Kidney epithelial cell (primary cell): ENCODE results near the gene PSTPIP1. TPM values are rescaled to one million over a fixed set of nuclear protein-coding genes. Genes with fewer than 3 reads are reported as not detected.

Experiments used
- DNase-seq: peaks from one replicate; pipeline ENCODE4 v3.0.0-alpha.2; 2010; ENCODE audit warnings: low read depth
- H3K27me3 ChIP-seq: 2 replicates; pipeline ENCODE4 v1.6.0; 2011; ENCODE audit warnings: low read length; ENCODE audit not compliant: control insufficient read depth, insufficient read depth
- H3K36me3 ChIP-seq: 2 replicates; pipeline ENCODE4 v1.5.1; 2011; ENCODE audit warnings: low read length; ENCODE audit not compliant: control insufficient read depth, insufficient read depth
- H3K4me3 ChIP-seq: 2 replicates; pipeline ENCODE4 v1.5.1; 2011; ENCODE audit warnings: low read depth, mild to moderate bottlenecking, control low read depth, low read length
- total RNA-seq: library from RNA; depleted of rRNA; stranded (reverse); fragments of >200 nt; gene quantifications from 2 replicates; pipeline ENCODE4 v1.2.3, GENCODE V29; 2015
- TF ChIP-seq, protein P1 (sequence below): IDR thresholded peaks from 2 replicates; pipeline ENCODE4 v1.5.1; 2011; ENCODE audit warnings: mild to moderate bottlenecking, moderate library complexity, low read length, control low read depth, inconsistent platforms; ENCODE audit not compliant: insufficient read depth, poor library complexity, severe bottlenecking

The PSTPIP1 gene
- total RNA-seq, 1 donor from 2014 or later, result not detected

DNA sequence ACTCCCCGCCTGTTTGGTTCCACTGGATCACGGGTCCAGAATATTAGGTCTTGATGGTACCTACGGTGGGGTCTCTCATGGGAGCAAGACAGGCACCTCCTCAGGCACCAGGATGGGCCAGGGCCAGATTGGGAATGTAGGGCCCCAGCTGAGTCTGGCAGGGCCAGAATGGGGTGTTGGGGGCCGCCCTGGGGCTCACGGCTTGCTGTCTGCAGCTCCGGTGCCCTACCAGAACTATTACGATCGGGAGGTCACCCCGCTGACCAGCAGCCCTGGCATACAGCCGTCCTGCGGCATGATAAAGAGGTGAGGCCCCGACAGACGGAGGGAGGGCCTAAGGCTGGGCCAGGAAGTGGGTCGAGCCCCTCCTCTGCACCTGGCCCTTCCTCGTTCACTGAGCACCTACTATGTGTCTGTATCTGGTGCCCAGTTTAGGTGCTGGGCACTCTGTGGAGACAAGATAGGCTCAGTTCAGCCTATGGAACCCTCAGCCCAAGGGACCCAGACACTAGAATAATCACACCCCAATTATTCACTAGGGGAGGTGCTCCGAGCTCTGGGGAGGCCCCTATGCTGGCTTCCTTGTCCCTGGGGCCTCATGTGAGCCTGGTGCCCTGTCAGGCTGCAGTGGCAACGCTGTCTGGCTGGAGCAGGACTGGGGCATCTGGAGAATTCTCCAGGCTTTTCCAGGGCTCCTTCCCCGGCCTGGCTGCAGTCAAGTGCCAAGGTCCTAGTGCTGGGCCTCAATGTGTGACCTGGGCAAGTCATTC lies 37.9 kb downstream of the PSTPIP1 start:
- H3K36me3 ChIP-seq, result no peaks in the 10 kb centered on the region
- DNase-seq, result no peak
- H3K27me3 ChIP-seq, result peaks cover 2% of the 10 kb centered on the region
- TF ChIP-seq, protein P1, sequence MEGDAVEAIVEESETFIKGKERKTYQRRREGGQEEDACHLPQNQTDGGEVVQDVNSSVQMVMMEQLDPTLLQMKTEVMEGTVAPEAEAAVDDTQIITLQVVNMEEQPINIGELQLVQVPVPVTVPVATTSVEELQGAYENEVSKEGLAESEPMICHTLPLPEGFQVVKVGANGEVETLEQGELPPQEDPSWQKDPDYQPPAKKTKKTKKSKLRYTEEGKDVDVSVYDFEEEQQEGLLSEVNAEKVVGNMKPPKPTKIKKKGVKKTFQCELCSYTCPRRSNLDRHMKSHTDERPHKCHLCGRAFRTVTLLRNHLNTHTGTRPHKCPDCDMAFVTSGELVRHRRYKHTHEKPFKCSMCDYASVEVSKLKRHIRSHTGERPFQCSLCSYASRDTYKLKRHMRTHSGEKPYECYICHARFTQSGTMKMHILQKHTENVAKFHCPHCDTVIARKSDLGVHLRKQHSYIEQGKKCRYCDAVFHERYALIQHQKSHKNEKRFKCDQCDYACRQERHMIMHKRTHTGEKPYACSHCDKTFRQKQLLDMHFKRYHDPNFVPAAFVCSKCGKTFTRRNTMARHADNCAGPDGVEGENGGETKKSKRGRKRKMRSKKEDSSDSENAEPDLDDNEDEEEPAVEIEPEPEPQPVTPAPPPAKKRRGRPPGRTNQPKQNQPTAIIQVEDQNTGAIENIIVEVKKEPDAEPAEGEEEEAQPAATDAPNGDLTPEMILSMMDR, result no peak
- no peak overlapping the region for H3K4me3 ChIP-seq

DNA sequence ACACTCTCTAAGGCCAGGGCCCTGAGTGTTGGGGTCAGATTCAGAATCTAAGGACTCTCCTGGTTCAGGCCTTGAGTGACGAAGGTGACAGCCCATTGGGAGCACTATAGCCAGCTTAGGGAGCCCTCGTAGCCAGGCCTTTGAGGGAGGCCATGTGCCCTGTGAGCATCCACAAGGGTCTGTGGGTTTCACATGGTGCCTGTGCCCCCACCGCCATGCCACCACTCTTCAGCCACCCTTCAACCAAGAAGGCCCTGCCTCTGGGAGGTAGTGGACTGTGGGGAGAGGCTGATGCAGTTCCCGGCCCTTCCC lies 38.4 kb downstream of the PSTPIP1 start:
- no peak for DNase-seq
- TF ChIP-seq, protein P1, result no peak
- no peak overlapping the region for H3K4me3 ChIP-seq
- no peaks in the 10 kb centered on the region for H3K27me3 ChIP-seq
- H3K36me3 ChIP-seq, result no peaks in the 10 kb centered on the region

DNA sequence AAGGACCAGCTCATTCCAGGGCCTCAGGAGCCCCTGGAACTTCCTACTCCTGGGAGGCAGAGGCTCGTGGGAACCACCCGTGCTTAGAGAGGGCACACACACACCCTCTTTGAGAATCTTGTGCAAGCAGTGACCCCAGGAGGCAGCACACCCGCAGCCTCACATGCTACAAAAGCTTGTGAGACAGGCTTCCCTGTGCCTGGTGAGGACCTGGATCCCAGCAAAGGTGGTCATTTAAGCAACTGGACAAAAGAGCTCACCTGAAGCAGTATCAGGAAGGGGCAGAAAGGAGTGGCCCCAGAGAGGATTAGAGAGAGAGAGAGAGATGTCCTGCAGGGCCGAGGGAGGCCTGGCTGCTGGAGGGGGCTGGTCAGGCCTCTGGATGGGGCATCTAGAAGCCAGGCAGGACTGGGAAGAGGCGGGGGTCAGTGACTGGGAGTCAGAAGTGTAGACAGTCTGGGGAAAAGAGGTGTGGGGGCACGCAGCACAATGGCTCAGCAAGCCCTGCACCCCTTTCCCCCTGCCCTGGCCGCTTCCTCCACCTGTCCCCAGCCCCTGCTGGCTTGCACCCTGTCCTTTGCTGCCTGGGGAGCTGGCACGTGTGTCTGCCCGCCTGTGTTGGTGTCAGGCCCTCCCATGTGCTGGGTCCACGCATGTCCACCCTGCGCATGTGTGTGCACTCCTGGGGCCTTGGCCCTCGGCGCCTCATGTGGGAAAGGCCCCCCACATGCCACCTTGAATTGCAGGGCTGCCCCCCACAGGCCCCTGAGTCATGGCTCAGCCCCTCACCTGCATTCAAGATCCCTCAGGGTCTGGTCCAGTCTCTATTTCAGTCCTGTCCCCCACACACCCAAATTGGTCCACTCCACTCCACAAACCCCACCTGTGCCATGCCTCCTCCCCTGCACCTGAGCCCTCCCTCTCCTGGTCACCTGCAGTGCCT lies 39.1 kb downstream of the PSTPIP1 start:
- no peak overlapping the region for H3K4me3 ChIP-seq
- no peak for DNase-seq

DNA sequence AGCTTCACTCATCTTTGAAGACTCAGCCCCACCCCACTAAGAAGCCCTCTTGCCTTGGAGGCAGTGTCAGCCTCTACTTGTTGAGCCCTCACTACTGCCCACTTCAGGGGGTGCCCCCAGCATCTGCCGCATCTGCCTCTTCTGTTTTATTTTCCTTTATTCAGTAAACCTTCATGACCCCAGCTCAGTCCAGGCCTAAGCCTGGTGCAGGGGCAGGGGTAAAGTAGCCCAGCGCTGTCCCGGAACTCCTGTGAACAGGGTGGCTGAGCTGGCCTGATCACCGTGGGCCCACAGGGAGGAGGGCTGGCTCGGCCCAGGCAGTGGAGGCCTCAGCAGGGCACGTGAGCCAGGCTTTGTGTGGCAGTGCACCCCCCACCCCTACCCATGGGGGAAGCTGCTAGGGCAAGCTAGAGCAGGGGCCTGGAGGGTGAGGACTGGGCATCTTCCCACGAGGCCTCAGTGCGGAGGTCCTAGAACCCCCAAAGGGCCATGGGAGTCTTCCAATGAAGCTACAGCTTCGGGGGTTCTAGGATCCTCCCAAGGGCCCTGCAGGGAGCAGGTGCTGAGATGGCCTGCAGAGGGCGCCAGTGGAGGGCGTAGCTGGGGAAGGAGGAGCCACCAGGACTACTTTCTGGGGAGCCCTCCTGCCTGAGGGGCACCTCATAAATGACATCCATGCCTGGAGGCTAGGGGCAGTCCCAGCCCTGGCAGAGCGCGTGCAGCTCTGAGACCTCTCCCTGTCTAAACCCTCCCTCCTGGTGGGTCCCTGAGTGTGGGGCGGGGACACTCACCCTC lies 40.0 kb downstream of the PSTPIP1 start:
- Histone ChIP-seq H3K4me3 (no peak overlapping the region), H3K36me3 (no peaks in the 10 kb centered on the region), H3K27me3 (no peaks in the 10 kb centered on the region)
- no peak for DNase-seq
- TF ChIP-seq, protein P1, result peak; percentile 62

More for the DNA sequence above, 39.1 kb downstream of the PSTPIP1 start:
- no peaks in the 10 kb centered on the region for H3K27me3 ChIP-seq
- TF ChIP-seq, protein P1, result no peak
- H3K36me3 ChIP-seq, result no peaks in the 10 kb centered on the region

DNA sequence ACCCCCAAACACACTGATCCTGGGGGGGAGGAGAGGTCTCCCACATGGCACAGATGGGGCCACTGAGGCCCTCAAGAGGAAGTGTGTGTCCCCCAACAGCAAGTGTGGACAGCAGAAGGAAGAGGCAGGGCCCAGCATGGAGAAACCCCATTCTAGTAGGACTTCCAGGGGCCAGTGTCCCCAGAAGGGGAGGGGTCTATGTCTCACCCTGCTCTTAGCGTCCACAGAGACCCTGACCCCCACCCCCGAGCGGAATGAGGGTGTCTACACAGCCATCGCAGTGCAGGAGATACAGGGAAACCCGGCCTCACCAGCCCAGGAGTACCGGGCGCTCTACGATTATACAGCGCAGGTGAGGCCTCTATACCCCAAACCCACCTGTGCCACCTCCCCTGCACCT lies 40.7 kb downstream of the PSTPIP1 start:
- Histone ChIP-seq H3K4me3 (no peak overlapping the region), H3K27me3 (no peaks in the 10 kb centered on the region), H3K36me3 (peaks cover under 1% of the 10 kb centered on the region)
- DNase-seq, result no peak
- TF ChIP-seq, protein P1, result no peak
